RWPE2 (cell line): Measurements from ENCODE around the gene UCN.
"Not testable (repeated sequence)": the region's sequence is repeated elsewhere in the genome, so short reads cannot be mapped to it uniquely, and the experiment has no call there.

Source experiments
- ATAC-seq: fragments of 200-7000 bp; cut with Tn5 transposase; 3 replicates; pipeline ENCODE4 v1.9.1; 2021; ENCODE audit warnings: low read depth
- DNase-seq: peaks from one replicate; pipeline ENCODE4 v3.0.0-alpha.2; 2020; ENCODE audit warnings: low spot score
- H3K27ac ChIP-seq: fragments of 450-650 bp; 2 replicates; pipeline ENCODE4 v1.5.1; 2017; ENCODE audit warnings: mild to moderate bottlenecking; ENCODE audit not compliant: poor library complexity, severe bottlenecking
- H3K27me3 ChIP-seq: fragments of 250-450 bp; sonication (Bioruptor Pico); 2 replicates; pipeline ENCODE4 v1.5.1; 2021; ENCODE audit warnings: mild to moderate bottlenecking, moderate library complexity; ENCODE audit not compliant: insufficient read depth, poor library complexity, severe bottlenecking
- H3K36me3 ChIP-seq: fragments of 250-450 bp; sonication (Bioruptor Pico); 2 replicates; pipeline ENCODE4 v1.5.1; 2020; ENCODE audit warnings: low read depth, mild to moderate bottlenecking, moderate library complexity
- H3K4me1 ChIP-seq: fragments of 250-450 bp; sonication (Bioruptor Pico); 2 replicates; pipeline ENCODE4 v1.5.1; 2021; ENCODE audit warnings: mild to moderate bottlenecking, moderate library complexity; ENCODE audit not compliant: insufficient read depth, poor library complexity, severe bottlenecking
- H3K4me3 ChIP-seq: fragments of 250-450 bp; sonication (Bioruptor Pico); 2 replicates; pipeline ENCODE4 v1.5.1; 2021; ENCODE audit warnings: mild to moderate bottlenecking, moderate library complexity; ENCODE audit not compliant: severe bottlenecking
- H3K9me3 ChIP-seq: fragments of 250-450 bp; sonication (Bioruptor Pico); 2 replicates; pipeline ENCODE4 v1.5.1; 2021; ENCODE audit warnings: mild to moderate bottlenecking, moderate library complexity; ENCODE audit not compliant: severe bottlenecking
- CTCF ChIP-seq: fragments of 450-650 bp; IDR thresholded peaks from one replicate; pipeline ENCODE4 v1.5.1; 2017; ENCODE audit warnings: mild to moderate bottlenecking, moderate library complexity; ENCODE audit not compliant: poor library complexity, severe bottlenecking

UCN gene

GRCh38 chr2:27281442-27281841 is 26.8 kb downstream of the UCN start:
- Histone ChIP-seq H3K36me3 (no peaks in the 10 kb centered on the region), H3K27me3 (peaks cover 6% of the 10 kb centered on the region), H3K27ac (no peak overlapping the region), H3K4me3 (no peak overlapping the region), H3K9me3 (no peaks in the 10 kb centered on the region), H3K4me1 (no peaks in the 10 kb centered on the region)
- ATAC-seq (no peak), DNase-seq (no peak)
- TF ChIP-seq CTCF, result no peak

GRCh38 chr2:27280826-27281225 is 27.4 kb downstream of the UCN start:
- H3K27me3 ChIP-seq, result peaks cover 6% of the 10 kb centered on the region
- H3K9me3 ChIP-seq, result no peaks in the 10 kb centered on the region
- no peaks in the 10 kb centered on the region for H3K36me3 ChIP-seq
- no peak for DNase-seq
- no peak for ATAC-seq
- H3K27ac ChIP-seq, result no peak overlapping the region
- TF ChIP-seq CTCF, result no peak
- no peak overlapping the region for H3K4me3 ChIP-seq
- H3K4me1 ChIP-seq, result no peaks in the 10 kb centered on the region

GRCh38 chr2:27278010-27278409 is 30.2 kb downstream of the UCN start:
- Histone ChIP-seq H3K27me3 (peaks cover 5% of the 10 kb centered on the region), H3K27ac (no peak overlapping the region), H3K36me3 (no peaks in the 10 kb centered on the region), H3K4me1 (no peaks in the 10 kb centered on the region), H3K9me3 (no peaks in the 10 kb centered on the region), H3K4me3 (no peak overlapping the region)
- no peak for ATAC-seq
- no peak for DNase-seq
- TF ChIP-seq CTCF, result no peak

- Histone ChIP-seq H3K4me3 (no peak within 1 kb of the TSS), H3K27ac (no peak within 1 kb of the TSS), H3K9me3 (no peaks in the 10 kb centered on the region), H3K4me1 (no peaks in the 10 kb centered on the region), H3K36me3 (no peaks in the 10 kb centered on the region), H3K27me3 (no peaks in the 10 kb centered on the region)
- DNase-seq (no peak), ATAC-seq (no peak)
- no peak for TF ChIP-seq CTCF
Measured at GRCh38 chr2:27275211-27276150, 32.8 kb downstream of the UCN start, which contains the start of gene DNAJC5G. Gene DNAJC5G (plus strand): TSS chr2:27275433. CDS start chr2:27276729, 1,296 bp downstream.

GRCh38 chr2:27272537-27273522 is 35.4 kb downstream of the UCN start:
- DNase-seq, H3K4me3 ChIP-seq, H3K27ac ChIP-seq, ATAC-seq, H3K9me3 ChIP-seq, H3K4me1 ChIP-seq, H3K27me3 ChIP-seq, H3K36me3 ChIP-seq: not testable (repeated sequence)
